Stomach (tissue), 9 donors: ENCODE measurements around the gene CARD8. TPM values are rescaled to one million over a fixed set of nuclear protein-coding genes. Genes with fewer than 3 reads are reported as not detected.

Experiments used
- DNase-seq, 2 donors: peaks; one replicate each; pipeline versions ENCODE4 v3.0.0 to v3.0.0-alpha.2; 2013 to 2019
- H3K27ac ChIP-seq, 5 donors: fragments of 200-600 bp in 4 of 5; sonication (generic) in 4 of 5; one replicate each; pipeline ENCODE4 v1.5.1; 2013 to 2019; ENCODE audit warnings: mild to moderate bottlenecking in 1 of 5, moderate library complexity in 1 of 5
- H3K27me3 ChIP-seq, 3 donors: fragments of 200-600 bp; sonication (generic); one replicate each; pipeline ENCODE4 v1.5.1; 2017 to 2019; ENCODE audit warnings: mixed run types in 1 of 3
- H3K36me3 ChIP-seq, 4 donors: fragments of 200-600 bp; sonication (generic); 1 replicate in 3 of 4; 2 replicates in 1 of 4; pipeline ENCODE4 v1.5.1; 2016 to 2019
- H3K4me1 ChIP-seq, 4 donors: fragments of 200-600 bp; sonication (generic); one replicate each; pipeline ENCODE4 v1.5.1; 2016 to 2019
- H3K4me3 ChIP-seq, 4 donors: fragments of 200-600 bp; sonication (generic) in 3 of 4; one replicate each; pipeline ENCODE4 v1.5.1; 2016 to 2019; ENCODE audit warnings: mild to moderate bottlenecking in 1 of 4
- H3K9me3 ChIP-seq, 4 donors: fragments of 200-600 bp; sonication (generic); one replicate each; pipeline ENCODE4 v1.5.1; 2016 to 2019
- EP300 ChIP-seq: sonication (generic); formaldehyde crosslinking; IDR thresholded peaks from one replicate; pipeline ENCODE4 v1.6.1; 2017; ENCODE audit warnings: antibody characterized with exemption
- POLR2A ChIP-seq, 4 donors: fragments of 450-650 bp; IDR thresholded peaks; one replicate each; pipeline ENCODE4 v1.6.1; 2016; ENCODE audit warnings: antibody characterized with exemption in 4 of 4, control low read depth in 2 of 4, mild to moderate bottlenecking in 1 of 4, moderate library complexity in 1 of 4
- POLR2AphosphoS5 ChIP-seq, 3 donors: sonication (generic); formaldehyde crosslinking; IDR thresholded peaks; one replicate each; pipeline ENCODE4 v1.6.1; 2016; ENCODE audit warnings: antibody characterized with exemption in 3 of 3
- WGBS, 5 donors: extraction: QIAGEN DNeasy Blood & Tissue Kit in 3 of 5; methylation state at CpG; one replicate each; pipeline versions ENCODE4 v1.1.5 to v1.1.7; 2013 to 2018; 5-methylcytosine and 5-hydroxymethylcytosine counted together
- intact Hi-C: fragments of 100-400 bp; cut with DNase I; formaldehyde crosslinking; loops from one replicate; pipeline ENCODE4 v1.15.1; 2023; ENCODE audit warnings: low total_unique reads
- polyA plus RNA-seq, 3 donors: library from polyadenylated mRNA; stranded (reverse); fragments of 200-250 nt; gene quantifications; one replicate each; pipeline ENCODE4 v1.2.3, GENCODE V29; 2013
- total RNA-seq, 5 donors: library from RNA; depleted of rRNA; stranded (reverse); fragments of >200 nt; gene quantifications; one replicate each; pipeline versions ENCODE4 v1.1.0 to v1.2.3, GENCODE V29; 2014 to 2016
- TF ChIP-seq, protein P1 (sequence below), 7 experiments: fragments of 450-650 bp in 4 of 7; fragments of 200-600 bp in 3 of 7; sonication (generic) in 3 of 7; IDR thresholded peaks; one replicate each; pipeline ENCODE4 v1.5.1; 2016 to 2019; ENCODE audit warnings: antibody characterized with exemption in 7 of 7, control low read depth in 2 of 7, mild to moderate bottlenecking in 1 of 7
- donor health status: healthy with polysubstance abuse.
- donor health status: Bipolar disorder and iron deficiency.
- donor health status: healthy.

Gene CARD8
- total and polyA plus RNA-seq, 8 donors: 5.2 to 63.6 (median 25.8) TPM

DNA sequence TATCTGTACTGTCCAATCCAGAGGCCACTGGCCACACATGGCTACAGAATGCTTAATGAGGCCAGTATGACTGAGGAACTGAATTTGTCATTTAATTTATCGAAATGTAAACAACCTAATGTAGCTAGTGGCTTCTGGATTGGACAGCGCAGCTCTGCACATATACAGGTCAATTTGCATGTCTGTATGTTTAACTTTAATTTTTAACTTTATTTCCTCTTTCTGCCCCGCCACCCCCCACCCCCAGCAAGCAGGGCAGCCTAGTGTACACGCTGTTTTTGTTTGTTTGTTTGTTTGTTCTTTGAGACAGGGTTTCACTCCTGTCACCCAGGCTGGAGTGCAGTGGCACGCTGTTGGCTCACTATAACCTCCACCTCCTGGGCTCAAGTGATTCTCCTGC, 69.7 kb downstream of the CARD8 start:
- Histone ChIP-seq H3K27ac (no peak overlapping the region), H3K9me3 (peaks cover 0 to 14% (median 7%) of the 10 kb centered on the region in 4 donors), H3K27me3 (no peaks in the 10 kb centered on the region), H3K4me1 (no peaks in the 10 kb centered on the region), H3K36me3 (peaks cover 0 to 39% (median 29%) of the 10 kb centered on the region in 4 donors), H3K4me3 (no peak overlapping the region)
- WGBS, 5 donors: 77 to 88% (median 87%) methylated on average over 5 of the region's 5 CpGs
- TF ChIP-seq EP300: no peak
- TF ChIP-seq POLR2AphosphoS5 (IDR thresholded peaks at IDR 0.05): no peak
- no peak for TF ChIP-seq POLR2A (IDR thresholded peaks at IDR 0.05)
- TF ChIP-seq, protein P1, sequence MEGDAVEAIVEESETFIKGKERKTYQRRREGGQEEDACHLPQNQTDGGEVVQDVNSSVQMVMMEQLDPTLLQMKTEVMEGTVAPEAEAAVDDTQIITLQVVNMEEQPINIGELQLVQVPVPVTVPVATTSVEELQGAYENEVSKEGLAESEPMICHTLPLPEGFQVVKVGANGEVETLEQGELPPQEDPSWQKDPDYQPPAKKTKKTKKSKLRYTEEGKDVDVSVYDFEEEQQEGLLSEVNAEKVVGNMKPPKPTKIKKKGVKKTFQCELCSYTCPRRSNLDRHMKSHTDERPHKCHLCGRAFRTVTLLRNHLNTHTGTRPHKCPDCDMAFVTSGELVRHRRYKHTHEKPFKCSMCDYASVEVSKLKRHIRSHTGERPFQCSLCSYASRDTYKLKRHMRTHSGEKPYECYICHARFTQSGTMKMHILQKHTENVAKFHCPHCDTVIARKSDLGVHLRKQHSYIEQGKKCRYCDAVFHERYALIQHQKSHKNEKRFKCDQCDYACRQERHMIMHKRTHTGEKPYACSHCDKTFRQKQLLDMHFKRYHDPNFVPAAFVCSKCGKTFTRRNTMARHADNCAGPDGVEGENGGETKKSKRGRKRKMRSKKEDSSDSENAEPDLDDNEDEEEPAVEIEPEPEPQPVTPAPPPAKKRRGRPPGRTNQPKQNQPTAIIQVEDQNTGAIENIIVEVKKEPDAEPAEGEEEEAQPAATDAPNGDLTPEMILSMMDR (IDR thresholded peaks at IDR 0.05): no peak
- DNase-seq: no peak
- intact Hi-C loops: no loop called here

DNA sequence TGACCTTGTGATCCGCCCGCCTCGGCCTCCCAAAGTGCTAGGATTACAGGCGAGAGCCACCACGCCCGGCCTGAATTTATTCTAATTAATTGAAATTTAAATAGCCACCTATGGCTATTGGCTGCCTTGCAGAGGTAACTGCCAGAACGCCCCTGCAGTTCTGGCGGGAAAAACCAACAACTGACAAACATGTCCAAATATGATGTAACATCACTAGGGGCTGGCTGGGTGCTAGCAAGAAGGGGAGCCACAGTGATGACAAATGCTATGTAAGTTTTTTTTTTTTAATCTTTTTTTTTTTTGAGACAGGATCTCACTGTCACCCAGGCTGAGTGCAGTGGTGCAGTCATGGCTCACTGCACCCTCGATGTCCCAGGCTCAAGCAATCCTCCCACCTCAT, 72.4 kb downstream of the CARD8 start:
- Histone ChIP-seq H3K4me3 (no peak overlapping the region), H3K27ac (no peak overlapping the region), H3K36me3 (peaks cover 0 to 48% (median 27%) of the 10 kb centered on the region in 4 donors), H3K9me3 (peaks cover 0 to 16% (median 8%) of the 10 kb centered on the region in 4 donors), H3K27me3 (no peaks in the 10 kb centered on the region), H3K4me1 (no peaks in the 10 kb centered on the region)
- TF ChIP-seq POLR2A (IDR thresholded peaks at IDR 0.05) (no peak), POLR2AphosphoS5 (IDR thresholded peaks at IDR 0.05) (no peak), EP300 (no peak)
- TF ChIP-seq, protein P1 (IDR thresholded peaks at IDR 0.05): no peak
- no peak for DNase-seq
- 90 to 96% (median 95%) methylated on average over 9 of the region's 9 CpGs for WGBS, 5 donors
- intact Hi-C loops: no loop called here

DNA sequence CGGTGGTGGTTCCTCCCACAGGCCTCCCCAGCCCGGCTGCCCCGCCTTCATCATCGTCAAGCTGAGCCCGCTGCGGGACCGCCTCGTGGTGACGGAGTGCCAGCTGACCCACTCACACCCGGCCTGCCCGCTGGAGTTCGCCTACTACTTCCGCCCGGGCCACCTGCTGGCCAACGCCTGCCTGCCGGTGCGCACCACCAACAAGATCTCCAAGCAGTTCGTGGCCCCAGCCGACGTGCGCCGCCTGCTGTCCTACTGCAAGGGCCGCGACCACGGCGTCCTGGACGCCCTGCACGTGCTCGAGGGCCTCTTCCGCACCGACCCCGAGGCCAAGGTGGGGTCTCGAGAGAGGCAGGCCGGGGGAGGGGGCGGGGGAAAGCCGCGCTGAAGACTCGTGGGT, 73.3 kb downstream of the CARD8 start:
- Histone ChIP-seq H3K9me3 (peaks cover 0 to 16% (median 8%) of the 10 kb centered on the region in 4 donors), H3K4me1 (no peaks in the 10 kb centered on the region), H3K27ac (no peak overlapping the region), H3K36me3 (peaks cover 0 to 40% (median 22%) of the 10 kb centered on the region in 4 donors), H3K27me3 (no peaks in the 10 kb centered on the region), H3K4me3 (no peak overlapping the region)
- WGBS, 5 donors: 90 to 97% (median 95%) methylated on average over 20 to 38 of the region's 38 CpGs
- TF ChIP-seq POLR2A (IDR thresholded peaks at IDR 0.05): no peak
- intact Hi-C loops: no loop called here
- DNase-seq: no peak

DNA sequence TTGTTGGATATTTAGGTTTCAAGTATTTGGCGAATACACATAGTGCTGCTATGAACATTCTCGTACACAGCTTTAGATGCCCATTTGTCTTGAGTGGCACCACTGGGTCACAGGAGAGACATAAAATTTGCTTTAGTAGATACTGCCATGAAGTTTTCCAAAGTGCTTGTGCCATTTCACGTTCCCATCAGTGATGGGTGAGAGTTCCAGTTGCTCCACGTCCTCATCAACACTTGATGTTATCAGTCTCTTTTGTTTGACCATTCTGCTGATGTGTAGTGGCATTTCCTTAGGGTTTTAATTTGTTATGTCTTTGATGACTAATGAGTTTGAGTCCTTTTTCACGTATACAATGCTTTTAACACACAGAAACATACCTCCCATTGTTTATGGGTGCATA, 74.2 kb downstream of the CARD8 start:
- no peaks in the 10 kb centered on the region for H3K27me3 ChIP-seq
- H3K27ac ChIP-seq: no peak overlapping the region
- intact Hi-C loops: no loop called here
- no peaks in the 10 kb centered on the region for H3K4me1 ChIP-seq
- TF ChIP-seq, protein P1 (IDR thresholded peaks at IDR 0.05): no peak
- TF ChIP-seq POLR2AphosphoS5 (IDR thresholded peaks at IDR 0.05) (no peak), POLR2A (IDR thresholded peaks at IDR 0.05) (no peak), EP300 (no peak)
- no peak overlapping the region for H3K4me3 ChIP-seq
- H3K9me3 ChIP-seq: peaks cover 0 to 16% (median 8%) of the 10 kb centered on the region in 4 donors
- 90 to 97% (median 95%) methylated on average over 5 of the region's 5 CpGs for WGBS, 5 donors
- no peak for DNase-seq
- H3K36me3 ChIP-seq: peaks cover 0 to 40% (median 21%) of the 10 kb centered on the region in 4 donors

DNA sequence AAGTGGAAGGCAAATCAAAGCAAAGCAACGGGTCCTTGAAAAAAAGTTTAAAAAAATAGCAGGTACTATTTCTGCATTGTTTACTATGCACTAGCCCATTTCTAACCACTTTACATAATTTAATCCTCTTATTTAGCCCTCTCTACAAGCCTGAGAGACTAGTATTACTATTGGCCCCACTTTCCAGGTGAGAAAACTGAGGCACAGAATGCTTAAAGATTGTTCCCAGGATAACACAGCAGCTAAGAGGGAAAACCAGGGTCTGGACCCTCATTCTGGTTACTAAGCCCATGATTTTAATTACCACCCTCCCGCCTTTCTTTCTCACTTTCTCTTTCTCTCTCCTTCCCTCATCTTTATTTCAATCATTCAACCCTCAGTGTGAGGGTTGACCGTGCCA, 79.5 kb downstream of the CARD8 start:
- no peak overlapping the region for H3K27ac ChIP-seq
- peaks cover 4 to 62% (median 40%) of the 10 kb centered on the region in 4 donors for H3K36me3 ChIP-seq
- no peak for TF ChIP-seq POLR2AphosphoS5 (IDR thresholded peaks at IDR 0.05)
- TF ChIP-seq EP300: no peak
- no peak for TF ChIP-seq POLR2A (IDR thresholded peaks at IDR 0.05)
- TF ChIP-seq, protein P1 (IDR thresholded peaks at IDR 0.05): no peak
- H3K9me3 ChIP-seq: peaks cover 0 to 4% (median 2%) of the 10 kb centered on the region in 4 donors
- H3K4me1 ChIP-seq: peaks cover 2 to 9% (median 7%) of the 10 kb centered on the region in 4 donors
- intact Hi-C loops: no loop called here
- H3K4me3 ChIP-seq: no peak overlapping the region
- H3K27me3 ChIP-seq: no peaks in the 10 kb centered on the region
- 76 to 96% (median 81%) methylated on average over 3 of the region's 3 CpGs for WGBS, 5 donors
- DNase-seq: no peak
